ENCODE results near the gene EXOC3L1. TPM values are rescaled to one million over a fixed set of nuclear protein-coding genes. Genes with fewer than 3 reads are reported as not detected.
A peak's percentile ranks its signal among the peaks of the same experiment; 100 is the strongest.

Gene EXOC3L1
- total and polyA plus RNA-seq, 11 donors = 1.9 to 9.1 (median 3.2) TPM

DNA sequence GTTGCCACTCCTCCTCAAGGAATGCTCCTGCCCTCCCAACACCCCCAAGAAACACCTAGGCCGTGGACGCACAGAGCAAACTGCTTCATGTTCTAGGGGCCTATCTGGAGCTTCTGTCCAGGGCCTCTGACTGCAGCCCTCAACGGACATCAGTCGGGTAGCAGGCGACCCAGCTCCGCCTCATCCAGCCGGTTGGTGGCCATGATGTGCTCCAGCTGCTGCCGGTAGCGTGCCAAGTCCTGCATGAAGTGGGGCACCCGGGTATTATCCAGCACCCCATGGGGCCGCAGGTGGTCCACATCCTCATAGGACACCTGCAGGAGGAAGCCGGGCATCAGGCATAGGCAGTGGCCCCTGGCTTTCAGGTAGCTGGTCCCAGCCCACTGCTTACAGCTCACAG lies 13.3 kb downstream of the EXOC3L1 start:
- no peaks in the 10 kb centered on the region for H3K9me3 ChIP-seq
- intact Hi-C loops (cut with DNase I) = loop anchor here in 1 of 10 donors (10.0 kb wide), 1 partner anchor 62 kb away; no protein-coding TSS in a partner anchor
- WGBS, 4 donors = 88 to 93% (median 93%) methylated on average over 10 to 12 of the region's 12 CpGs
- no peak for ATAC-seq
- peaks cover 0 to 13% (median 0%) of the 10 kb centered on the region in 9 donors for H3K36me3 ChIP-seq
- peaks cover 5 to 50% (median 35%) of the 10 kb centered on the region in 12 donors for H3K4me1 ChIP-seq
- H3K27me3 ChIP-seq = peaks cover 0 to 4% (median 0%) of the 10 kb centered on the region in 9 donors
- H3K27ac ChIP-seq = no peak overlapping the region
- no peak for TF ChIP-seq POLR2A (IDR thresholded peaks at IDR 0.05)
- TF ChIP-seq, protein P1, sequence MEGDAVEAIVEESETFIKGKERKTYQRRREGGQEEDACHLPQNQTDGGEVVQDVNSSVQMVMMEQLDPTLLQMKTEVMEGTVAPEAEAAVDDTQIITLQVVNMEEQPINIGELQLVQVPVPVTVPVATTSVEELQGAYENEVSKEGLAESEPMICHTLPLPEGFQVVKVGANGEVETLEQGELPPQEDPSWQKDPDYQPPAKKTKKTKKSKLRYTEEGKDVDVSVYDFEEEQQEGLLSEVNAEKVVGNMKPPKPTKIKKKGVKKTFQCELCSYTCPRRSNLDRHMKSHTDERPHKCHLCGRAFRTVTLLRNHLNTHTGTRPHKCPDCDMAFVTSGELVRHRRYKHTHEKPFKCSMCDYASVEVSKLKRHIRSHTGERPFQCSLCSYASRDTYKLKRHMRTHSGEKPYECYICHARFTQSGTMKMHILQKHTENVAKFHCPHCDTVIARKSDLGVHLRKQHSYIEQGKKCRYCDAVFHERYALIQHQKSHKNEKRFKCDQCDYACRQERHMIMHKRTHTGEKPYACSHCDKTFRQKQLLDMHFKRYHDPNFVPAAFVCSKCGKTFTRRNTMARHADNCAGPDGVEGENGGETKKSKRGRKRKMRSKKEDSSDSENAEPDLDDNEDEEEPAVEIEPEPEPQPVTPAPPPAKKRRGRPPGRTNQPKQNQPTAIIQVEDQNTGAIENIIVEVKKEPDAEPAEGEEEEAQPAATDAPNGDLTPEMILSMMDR (IDR thresholded peaks at IDR 0.05) = no peak
- DNase-seq = no peak
- H3K4me3 ChIP-seq = no peak overlapping the region

DNA sequence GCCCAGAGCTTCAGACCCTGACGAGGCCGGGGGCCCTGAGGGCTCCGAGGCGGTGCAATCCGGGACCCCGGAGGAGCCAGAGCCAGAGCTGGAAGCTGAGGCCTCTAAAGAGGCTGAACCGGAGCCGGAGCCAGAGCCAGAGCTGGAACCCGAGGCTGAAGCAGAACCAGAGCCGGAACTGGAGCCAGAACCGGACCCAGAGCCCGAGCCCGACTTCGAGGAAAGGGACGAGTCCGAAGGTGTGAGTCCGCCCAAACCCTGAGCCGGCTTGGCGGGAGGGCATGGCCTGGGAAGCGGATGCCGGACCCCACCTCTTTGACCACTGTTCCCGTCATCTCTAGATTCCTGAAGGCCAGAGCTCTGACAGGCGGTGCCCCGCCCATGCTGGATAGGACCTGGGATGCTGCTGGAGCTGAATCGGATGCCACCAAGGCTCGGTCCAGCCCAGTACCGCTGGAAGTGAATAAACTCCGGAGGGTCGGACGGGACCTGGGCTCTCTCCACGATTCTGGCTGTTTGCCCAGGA lies 15.2 kb downstream of the EXOC3L1 start:
- DNase-seq (no peak), ATAC-seq (no peak)
- Histone ChIP-seq H3K36me3 (peaks cover 0 to 13% (median 0%) of the 10 kb centered on the region in 9 donors), H3K9me3 (no peaks in the 10 kb centered on the region), H3K27ac (peak overlapping the region in 11 of 12 donors; percentile 80 to 97 (median 92)), H3K27me3 (peaks cover 0 to 4% (median 0%) of the 10 kb centered on the region in 9 donors), H3K4me1 (peaks cover 5 to 64% (median 51%) of the 10 kb centered on the region in 12 donors), H3K4me3 (peak overlapping the region; percentile 4 to 65 (median 53))
- intact Hi-C loops (cut with DNase I) = loop anchor here in 3 of 10 donors (5.0 to 10.0 kb wide), 2 partner anchors 60 to 73 kb away; partner anchors contain the start of genes FHOD1 (in 2 of the 3) and SLC9A5 (in 2 of the 3)
- WGBS, 4 donors = 46 to 63% (median 54%) methylated on average over 25 to 31 of the region's 31 CpGs
- TF ChIP-seq, protein P1 (IDR thresholded peaks at IDR 0.05) = no peak
- TF ChIP-seq POLR2A (IDR thresholded peaks at IDR 0.05) = no peak

DNA sequence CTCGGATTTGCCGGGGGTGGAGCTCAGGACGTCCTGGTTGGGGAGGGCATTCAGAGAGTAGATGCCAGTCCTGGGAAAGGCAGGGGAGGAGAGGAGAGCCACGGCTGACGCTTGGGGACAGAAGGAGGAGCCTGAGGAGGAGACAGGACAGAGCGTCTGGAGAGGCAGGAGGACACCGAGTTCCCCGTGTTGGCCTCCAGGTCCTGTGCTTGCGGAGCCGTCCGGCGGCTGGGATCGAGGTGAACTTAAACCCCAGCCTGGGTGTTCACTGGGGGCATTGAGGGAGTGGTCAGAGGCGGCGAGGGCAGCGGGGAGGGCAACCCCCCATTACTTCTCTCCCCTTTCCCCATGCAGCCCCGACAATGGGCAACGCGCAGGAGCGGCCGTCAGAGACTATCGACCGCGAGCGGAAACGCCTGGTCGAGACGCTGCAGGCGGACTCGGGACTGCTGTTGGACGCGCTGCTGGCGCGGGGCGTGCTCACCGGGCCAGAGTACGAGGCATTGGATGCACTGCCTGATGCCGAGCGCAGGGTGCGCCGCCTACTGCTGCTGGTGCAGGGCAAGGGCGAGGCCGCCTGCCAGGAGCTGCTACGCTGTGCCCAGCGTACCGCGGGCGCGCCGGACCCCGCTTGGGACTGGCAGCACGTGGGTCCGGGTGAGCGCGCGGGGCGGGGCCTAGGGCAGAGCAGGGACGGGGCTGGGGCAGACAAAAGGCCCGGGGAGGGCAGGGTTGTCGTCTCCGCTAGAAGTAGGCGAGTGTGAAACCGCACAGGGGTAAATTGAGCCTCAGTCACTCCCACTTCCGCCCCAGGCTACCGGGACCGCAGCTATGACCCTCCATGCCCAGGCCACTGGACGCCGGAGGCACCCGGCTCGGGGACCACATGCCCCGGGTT lies 15.9 kb downstream of the EXOC3L1 start:
- peak; percentile 22 to 75 for TF ChIP-seq POLR2A (IDR thresholded peaks at IDR 0.05)
- TF ChIP-seq, protein P1 (IDR thresholded peaks at IDR 0.05) = peak in 9 of 12 donors; percentile 11 to 50 (median 35)
- ATAC-seq (peak; percentile 73 to 78 (median 77)), DNase-seq (peak; percentile 85 to 95 (median 93))
- H3K36me3 ChIP-seq = peaks cover 0 to 13% (median 0%) of the 10 kb centered on the region in 9 donors
- peak overlapping the region; percentile 4 to 65 (median 53) for H3K4me3 ChIP-seq
- peaks cover 0 to 4% (median 0%) of the 10 kb centered on the region in 9 donors for H3K27me3 ChIP-seq
- H3K9me3 ChIP-seq = no peaks in the 10 kb centered on the region
- 1 to 2% (median 1%) methylated on average over 13 to 71 of the region's 71 CpGs for WGBS, 4 donors
- intact Hi-C loops (cut with DNase I) = loop anchor here in 3 of 10 donors (5.0 to 10.0 kb wide), 2 partner anchors 59 to 73 kb away; partner anchors contain the start of genes FHOD1 (in 2 of the 3) and SLC9A5 (in 2 of the 3)
- H3K4me1 ChIP-seq = peaks cover 5 to 70% (median 58%) of the 10 kb centered on the region in 12 donors
- peak overlapping the region; percentile 80 to 97 (median 92) for H3K27ac ChIP-seq
